ENCODE data around the gene SERPINB10.

SERPINB10 gene

DNA sequence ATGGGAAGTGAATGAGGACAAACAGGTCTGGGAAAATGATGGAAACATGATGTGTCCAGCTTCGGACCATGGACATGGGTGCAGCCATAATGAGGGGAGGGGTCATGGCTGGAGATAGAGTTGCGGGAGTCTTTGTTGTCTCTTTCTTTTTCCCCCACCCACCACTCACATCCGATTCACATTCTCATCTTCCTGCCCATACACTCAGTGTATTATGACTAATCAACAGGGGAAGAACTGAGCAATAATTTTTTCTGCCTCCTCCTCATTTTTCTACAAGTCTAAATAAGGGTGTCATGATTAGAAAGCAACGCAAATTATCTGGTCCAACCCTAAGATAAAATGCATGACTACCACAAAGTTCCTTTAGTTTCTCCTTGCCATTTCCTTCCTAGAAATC is 25.9 kb upstream of the SERPINB10 start:
- H3K4me3 ChIP-seq (ENCODE audit: low read length) = no peak overlapping the region
- TF ChIP-seq, protein P1, sequence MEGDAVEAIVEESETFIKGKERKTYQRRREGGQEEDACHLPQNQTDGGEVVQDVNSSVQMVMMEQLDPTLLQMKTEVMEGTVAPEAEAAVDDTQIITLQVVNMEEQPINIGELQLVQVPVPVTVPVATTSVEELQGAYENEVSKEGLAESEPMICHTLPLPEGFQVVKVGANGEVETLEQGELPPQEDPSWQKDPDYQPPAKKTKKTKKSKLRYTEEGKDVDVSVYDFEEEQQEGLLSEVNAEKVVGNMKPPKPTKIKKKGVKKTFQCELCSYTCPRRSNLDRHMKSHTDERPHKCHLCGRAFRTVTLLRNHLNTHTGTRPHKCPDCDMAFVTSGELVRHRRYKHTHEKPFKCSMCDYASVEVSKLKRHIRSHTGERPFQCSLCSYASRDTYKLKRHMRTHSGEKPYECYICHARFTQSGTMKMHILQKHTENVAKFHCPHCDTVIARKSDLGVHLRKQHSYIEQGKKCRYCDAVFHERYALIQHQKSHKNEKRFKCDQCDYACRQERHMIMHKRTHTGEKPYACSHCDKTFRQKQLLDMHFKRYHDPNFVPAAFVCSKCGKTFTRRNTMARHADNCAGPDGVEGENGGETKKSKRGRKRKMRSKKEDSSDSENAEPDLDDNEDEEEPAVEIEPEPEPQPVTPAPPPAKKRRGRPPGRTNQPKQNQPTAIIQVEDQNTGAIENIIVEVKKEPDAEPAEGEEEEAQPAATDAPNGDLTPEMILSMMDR (conservative IDR thresholded peaks at IDR 0.05; ENCODE audit: low read length) = no peak
- peak; percentile 26 for DNase-seq (ENCODE audit: low read depth)

DNA sequence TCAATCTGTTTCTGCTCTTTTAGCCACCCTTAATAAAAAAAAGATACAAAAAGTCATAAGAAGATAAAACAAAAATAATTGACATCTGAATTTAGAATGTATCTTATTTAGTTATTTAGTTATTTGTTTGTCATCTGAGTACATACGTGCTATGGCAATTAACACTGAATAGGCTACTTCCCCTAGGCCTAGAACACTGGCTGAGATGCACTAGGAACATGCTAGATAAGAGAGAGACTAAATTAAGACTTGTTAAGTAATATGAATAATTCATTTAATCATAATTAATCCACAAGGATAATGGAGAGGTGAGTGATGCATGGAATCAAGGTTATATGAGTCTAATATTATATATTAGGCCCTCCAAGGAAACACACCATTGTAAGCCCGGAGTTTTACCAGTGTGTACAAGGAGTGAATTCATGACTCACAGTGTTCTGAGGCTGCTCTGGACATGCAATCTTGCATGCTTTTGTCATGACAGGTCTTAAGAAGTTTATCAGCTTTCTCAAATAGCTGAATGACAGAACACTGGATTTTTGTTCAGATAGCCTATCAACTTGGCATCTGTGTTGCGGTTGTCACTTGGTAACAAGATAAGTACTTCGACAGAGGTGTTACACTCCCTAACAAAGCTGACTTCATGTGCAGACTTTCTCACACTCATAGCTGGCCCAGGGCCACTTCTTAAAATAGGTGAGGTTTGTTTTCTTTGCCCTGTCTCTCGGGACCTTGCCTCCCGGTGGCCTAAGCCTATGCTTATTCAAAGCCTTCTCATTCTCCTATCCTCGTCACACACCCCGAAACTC is 25.2 kb upstream of the SERPINB10 start:
- DNase-seq (ENCODE audit: low read depth) = peak; percentile 87
- H3K4me3 ChIP-seq (ENCODE audit: low read length) = no peak overlapping the region
- TF ChIP-seq, protein P1 (conservative IDR thresholded peaks at IDR 0.05; ENCODE audit: low read length) = no peak

DNA sequence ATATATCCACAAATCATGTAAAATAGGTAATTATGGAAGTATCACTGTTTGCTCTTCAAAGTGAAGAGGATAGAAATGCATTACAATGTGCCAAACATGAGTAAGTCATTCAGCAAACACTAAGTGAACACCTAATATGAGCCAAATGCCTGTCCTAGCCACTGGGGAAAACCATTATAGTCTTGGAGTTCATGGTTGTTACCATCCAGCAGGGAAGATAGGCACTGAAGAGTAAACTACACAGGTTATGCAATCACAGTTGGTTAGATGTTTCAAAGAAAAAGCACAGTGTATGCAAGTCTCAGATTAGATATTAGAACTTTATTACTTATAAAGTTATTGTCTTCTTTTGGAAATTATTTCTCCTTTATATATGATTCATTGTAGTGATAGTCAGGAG is 24.1 kb upstream of the SERPINB10 start:
- TF ChIP-seq, protein P1 (conservative IDR thresholded peaks at IDR 0.05; ENCODE audit: low read length) = no peak
- no peak overlapping the region for H3K4me3 ChIP-seq (ENCODE audit: low read length)

DNA sequence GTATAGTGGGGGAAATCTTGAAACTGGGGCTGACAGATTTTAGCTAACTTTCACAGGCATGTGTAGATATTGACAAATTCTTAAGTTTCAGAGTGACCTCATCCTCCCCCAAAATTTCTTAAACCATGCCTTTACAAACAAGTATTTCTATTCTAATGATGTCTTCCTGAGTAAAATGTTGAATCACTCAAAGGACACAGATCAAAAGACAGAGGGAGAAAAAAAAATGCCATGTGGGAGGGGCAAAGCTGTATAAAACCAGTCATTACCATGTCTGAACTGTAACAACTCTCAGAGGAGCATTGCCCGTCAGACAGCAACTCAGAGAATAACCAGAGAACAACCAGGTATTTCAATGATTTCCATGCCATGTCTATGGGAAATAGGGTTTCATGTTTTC is 20.3 kb upstream of the SERPINB10 start, which contains the start of gene SERPINB2:
TSS of gene SERPINB2 (plus strand) at position 282 of the 400 bp plus-strand sequence. CDS start 3,740 bp downstream, outside the sequence.
- H3K4me3 ChIP-seq (ENCODE audit: low read length) = no peak within 1 kb of the TSS
- TF ChIP-seq, protein P1 (conservative IDR thresholded peaks at IDR 0.05; ENCODE audit: low read length) = no peak
- peak; percentile 43 for DNase-seq (ENCODE audit: low read depth)

More for the DNA sequence above, 24.1 kb upstream of the SERPINB10 start:
- DNase-seq (ENCODE audit: low read depth) = no peak

DNA sequence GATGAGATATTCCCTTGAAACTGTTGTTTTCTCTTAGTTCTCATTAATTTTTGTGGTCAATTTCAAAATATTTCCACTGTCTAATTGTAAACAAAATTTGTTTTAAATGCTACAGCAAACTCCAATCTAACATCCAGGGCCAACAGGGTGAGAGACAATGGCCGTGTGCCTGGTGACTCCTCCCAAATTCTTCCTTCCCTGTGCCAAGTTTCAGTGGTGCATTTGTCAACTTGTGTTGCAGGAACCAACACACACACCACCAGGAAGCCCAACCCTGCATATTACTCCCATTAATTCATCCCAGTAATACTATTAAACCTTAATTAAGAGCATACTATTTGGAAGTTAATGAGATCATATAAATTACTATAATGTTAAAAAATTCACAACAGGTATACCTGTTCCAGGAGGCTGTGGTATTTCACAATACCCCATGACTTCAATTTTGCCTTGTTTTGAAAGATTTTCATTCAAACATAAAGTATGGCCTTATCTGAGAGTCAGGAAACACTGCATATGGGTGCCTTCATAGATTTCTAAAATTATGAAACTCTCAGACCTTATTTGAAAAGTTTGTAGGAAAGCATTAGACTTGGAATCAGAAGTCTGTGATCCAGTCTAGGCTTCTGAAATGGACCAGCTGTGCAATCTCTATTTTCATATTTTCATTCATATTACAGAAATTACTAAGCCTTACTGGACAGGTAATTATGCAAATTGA is 19.1 kb upstream of the SERPINB10 start:
- H3K4me3 ChIP-seq (ENCODE audit: low read length) = no peak overlapping the region
- DNase-seq (ENCODE audit: low read depth) = peak; percentile 29
- TF ChIP-seq, protein P1 (conservative IDR thresholded peaks at IDR 0.05; ENCODE audit: low read length) = no peak

DNA sequence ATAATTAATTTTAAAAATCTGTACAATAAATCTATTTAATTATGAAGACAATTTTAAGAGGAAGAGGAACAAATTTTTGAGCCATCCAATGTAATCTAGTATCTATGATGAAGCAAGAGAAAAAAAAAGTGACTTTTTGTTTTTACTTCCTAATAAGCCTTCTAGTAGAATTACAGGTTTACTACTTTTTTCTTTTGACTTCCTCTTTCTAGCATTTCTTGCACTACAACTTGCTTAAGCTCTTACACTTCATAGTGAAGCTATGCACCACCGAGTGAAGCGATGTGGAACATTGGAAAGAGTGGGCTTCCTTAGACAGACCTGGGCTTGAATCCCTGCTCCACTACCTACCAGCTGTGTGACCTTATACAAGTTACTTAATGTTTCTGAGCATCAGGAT is 18.1 kb upstream of the SERPINB10 start:
- H3K4me3 ChIP-seq (ENCODE audit: low read length) = no peak overlapping the region
- TF ChIP-seq, protein P1 (conservative IDR thresholded peaks at IDR 0.05; ENCODE audit: low read length) = no peak
- DNase-seq (ENCODE audit: low read depth) = no peak

Measured in AG10803 (cell line).